Measurements from ENCODE around the gene GXYLT2.
A peak's percentile ranks its signal among the peaks of the same experiment; 100 is the strongest.
"Not testable (repeated sequence)": the region's sequence is repeated elsewhere in the genome, so short reads cannot be mapped to it uniquely, and the experiment has no call there.

The GXYLT2 gene

GRCh38 chr3:72892081-72892775 is 4.4 kb downstream of the GXYLT2 start:
- no peak for DNase-seq

DNA sequence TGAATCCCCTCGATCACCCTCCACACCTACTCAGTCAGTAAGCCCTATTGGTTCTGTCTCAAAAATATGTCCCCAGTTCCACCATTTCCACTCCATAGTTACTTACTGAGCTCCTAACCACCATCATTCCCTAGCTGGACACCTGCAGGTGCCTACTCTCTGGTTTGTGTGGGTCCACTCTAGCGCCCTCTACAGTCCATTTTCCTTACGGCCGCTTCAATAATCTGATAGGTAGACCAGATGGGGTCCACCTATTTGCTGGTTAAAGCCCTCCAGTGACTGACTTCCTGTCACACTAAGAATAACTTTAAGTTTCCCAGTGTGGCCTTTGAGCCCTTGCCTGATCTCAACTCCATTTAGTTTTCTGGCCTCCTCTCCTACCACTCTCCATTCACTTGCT is 5.0 kb downstream of the GXYLT2 start:
- no peak for DNase-seq

DNA sequence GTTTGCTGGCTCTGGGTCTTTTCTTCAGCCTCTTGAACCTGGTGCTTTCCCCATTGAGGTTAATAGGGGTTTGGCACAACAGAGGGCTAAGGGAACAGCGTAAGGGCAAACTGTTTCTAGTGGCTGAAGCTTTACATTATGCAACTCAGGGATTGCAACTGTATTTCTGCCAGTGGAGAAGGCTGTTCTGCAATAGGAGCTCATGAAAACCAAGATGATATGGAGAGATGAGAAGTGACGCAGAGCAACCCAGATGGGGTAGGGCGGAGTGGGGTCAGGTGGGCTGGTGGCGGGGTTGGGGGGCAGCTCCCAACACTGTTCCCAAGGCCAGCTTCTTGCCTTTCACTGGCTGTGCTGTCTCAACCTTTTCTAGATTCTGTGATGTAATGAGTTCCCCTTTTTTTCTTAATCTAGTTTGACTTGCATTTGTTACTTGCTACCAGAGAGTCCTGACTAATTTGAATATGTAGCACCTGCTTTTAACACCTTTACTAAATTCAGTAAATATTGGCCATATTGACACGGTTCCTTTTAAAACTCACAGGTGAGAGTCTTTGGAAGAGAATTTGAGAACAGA is 7.2 kb downstream of the GXYLT2 start:
- no peak for DNase-seq

DNA sequence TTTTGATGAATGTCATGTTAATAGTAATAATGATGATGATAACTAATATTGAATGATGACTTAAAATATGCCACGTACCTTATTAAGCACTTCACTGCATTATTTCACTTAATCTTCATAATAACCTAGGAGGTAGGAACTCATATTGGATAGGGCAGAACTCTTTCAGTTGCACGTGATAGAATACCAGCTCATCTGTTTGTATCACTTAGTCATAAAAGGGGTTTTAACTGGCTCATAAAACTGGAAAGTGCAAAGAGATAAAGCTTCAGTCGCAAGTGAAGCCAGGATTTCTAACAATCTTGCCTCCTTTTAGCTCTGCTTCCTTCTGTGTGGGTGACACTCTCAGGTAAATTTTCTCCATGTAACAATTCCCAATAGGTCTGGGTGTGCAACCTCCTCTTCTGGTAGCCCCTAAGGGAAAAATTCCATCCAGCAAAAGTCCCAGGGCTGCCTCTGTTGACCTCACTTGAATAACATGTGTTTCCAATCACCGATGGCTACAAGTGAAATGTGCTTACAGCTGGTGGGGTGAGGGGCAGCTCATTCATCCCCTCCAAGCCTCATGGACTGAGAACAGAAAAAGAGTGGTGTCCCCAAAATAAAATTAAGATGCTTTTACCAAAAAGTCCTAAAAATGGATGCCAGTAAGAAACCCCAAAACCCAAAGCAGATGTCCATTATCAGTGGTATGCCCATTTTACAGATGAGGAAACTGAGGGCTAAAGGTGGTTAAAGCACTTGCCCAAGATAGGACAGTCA is 9.3 kb downstream of the GXYLT2 start:
- DNase-seq: no peak

- no peak for DNase-seq
These were observed 9.8 kb downstream of the GXYLT2 start for GRCh38 chr3:72897758-72898007.

DNA sequence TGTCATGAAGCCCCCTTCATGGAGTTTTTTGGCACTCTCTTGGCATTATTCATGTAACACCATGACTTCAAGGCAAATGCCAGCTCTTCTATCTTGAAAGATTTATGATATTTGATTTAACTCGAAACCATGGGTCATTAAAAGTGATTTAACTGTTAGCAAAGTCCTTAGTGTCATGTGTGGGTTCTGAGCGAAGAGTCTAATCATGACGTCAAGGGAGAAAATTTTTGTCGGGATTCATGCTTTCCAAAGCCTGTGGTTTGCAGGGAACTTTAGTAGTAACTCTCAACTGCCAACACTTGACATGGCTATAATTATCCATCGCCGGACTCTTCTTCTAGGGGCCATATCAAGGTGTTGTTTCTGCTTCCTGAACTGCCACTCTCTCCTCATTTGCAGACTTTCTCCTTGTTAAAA is 11.5 kb downstream of the GXYLT2 start:
- DNase-seq: no peak

DNA sequence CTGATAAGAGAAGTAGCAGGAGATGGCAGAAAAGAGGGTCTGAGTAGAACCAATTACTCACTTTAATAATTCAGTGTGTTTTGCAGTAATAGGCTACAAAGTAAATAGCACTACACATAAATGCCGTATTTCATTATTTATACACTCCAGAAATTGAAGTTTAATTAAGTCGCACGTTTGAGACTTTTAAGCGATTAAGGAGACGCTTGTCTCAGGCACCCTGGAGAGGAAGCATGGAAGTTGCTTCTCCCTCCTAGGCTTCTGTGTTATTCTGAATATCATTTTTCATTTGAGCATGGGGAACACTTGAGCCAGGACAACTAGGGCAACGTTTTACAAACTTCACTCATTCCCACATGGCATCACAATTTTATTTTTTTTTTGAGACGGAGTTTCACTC is 12.2 kb downstream of the GXYLT2 start:
- peak; percentile 6 for DNase-seq

GRCh38 chr3:72901840-72902239 is 14.0 kb downstream of the GXYLT2 start:
- DNase-seq: no peak

GRCh38 chr3:72903004-72903403 is 15.2 kb downstream of the GXYLT2 start:
- no peak for DNase-seq

DNA sequence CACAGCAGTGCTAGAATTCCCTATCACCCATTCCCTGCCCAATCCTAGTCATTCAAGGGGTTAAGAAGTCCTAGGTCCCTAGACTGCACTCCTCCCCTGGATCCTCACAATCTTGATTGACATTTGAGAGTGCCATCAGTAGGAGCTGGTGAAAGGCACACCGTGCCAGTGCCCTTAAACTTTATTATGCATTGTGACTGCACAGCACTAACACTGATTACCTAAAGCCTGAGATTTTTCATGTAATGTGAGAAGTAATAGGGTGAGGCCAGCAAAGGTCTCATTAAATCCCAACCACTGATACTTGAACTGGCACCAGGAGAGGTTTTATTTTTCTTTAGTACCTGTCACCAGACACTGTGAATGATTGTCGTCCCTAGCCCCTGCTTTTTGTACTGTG is 16.3 kb downstream of the GXYLT2 start:
- DNase-seq: peak; percentile 30

DNA sequence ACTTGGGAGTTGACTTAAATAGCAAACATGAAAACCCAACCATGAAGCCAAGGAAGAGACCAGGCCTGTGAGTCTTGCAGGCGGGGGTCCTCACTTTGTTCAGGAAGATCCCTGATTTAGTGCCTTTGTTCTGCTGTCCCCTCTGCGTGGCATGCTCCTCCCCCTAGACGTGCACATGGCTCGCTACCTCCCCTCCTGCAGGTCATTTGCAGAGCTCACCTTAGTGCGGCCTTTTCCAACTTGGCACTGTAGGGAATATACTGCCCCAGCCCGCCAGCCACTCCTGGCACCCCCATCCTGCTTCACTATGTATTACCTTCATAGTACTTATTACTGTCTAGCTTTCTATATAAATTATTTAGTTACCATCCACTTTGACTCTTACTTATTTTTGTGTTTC is 18.3 kb downstream of the GXYLT2 start:
- DNase-seq: peak; percentile 38

DNA sequence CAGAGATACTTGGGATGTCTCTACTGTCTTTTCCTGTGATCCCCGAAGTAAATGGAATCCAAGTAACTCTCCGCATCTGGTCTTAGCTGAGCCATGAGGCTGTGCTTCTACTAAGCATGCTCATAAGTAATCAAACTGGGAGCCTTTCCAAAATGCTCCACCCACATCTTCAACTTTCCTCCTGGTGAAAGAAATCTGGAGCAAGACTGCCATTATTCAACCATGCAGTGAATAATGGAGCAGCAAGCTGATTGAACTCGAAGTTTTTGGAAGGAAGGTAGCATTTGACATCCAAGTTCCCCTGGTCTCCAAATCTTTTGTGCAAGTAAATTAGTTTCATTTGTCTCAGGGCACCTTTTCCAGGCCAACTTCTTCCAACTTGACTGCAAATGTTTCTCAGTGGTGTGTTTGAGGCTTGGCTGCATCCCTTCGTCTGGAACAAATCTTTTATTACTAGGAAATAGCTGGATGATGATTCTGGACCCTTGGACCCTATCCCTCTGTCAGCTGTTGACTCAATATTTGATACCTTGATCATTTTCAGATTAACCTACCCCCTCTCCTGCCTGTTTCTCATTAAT is 19.4 kb downstream of the GXYLT2 start:
- DNase-seq: peak; percentile 83

DNA sequence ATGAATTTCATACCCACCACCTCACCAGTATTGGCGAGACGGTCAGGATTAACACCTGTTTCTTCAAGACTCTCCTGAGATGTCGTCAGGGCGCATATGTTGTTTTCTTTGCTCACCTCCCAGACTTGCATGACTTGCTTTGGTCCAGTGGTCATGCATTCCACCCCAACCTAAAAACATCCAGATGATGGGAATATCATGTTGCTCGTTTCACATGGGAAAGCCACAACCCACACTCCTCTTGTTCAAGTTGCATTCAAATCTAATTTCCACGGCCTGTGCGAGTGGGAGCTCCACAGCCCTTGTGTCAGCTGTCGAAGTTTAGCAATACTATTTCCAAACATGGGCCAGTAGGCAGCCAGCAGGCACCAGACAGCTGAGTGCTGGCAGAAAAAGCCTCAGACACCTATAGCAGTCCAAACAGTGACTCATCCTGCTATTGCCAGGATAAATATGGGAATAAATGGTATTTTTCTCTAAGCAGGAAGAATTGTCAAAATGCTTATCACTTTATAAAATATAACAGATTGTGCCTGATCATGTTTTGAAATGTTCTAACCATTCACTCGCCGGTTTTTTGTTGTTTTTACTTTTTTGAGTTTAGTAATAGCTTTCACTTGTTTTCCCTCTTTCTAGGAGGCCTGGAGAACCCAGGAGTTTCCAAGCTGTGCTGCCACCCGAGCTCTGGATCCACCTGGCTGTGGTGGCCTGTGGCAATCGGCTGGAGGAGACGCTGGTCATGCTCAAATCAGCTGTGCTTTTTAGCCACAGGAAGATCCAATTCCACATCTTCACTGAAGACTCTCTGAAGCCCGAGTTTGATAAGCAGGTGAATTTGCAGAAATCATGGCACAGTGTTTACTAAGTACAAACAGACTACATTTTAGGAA is 20.1 kb downstream of the GXYLT2 start:
- DNase-seq: peak; percentile 79

- DNase-seq: peak; percentile 9
These were observed 21.7 kb downstream of the GXYLT2 start for GRCh38 chr3:72909591-72909990.

DNA sequence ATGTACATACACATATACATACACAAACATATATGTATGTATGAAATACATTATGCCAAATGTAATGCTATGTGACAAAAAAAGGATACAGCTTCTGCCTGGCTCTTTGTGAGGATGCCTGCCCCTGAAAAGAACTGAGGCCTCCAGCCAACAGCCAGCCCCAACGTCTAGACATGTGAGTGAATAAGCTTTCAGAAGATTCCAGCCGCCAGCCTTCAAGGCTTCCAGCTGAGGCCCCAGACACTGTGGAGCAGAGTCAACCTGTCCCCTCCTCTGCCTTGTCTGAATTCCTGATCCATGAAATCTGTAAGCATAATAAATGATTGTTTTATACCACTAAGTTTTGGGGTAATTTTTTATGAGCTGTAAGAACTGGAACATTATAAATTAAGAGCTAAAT is 24.7 kb downstream of the GXYLT2 start:
- DNase-seq: no peak

DNA sequence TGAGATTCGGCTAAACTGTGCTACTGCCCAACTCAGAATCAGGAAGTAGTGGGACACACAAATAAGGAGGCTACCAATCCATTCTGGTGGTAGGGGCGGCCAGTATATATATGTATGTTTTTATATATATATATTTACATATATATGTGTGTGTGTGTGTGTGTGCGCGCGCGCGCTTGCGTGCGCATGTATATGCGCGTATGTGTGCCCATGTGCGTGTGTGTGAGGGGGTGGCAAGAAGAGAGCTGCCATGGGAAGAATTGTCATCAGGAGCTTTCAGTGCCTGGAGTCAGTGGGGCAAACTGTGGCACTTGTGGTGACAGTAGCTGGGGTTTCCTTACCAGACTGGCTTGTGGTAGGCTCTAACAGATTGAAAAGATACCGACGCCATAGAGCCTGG is 26.5 kb downstream of the GXYLT2 start:
- DNase-seq: no peak

- no peak for DNase-seq
These were observed 28.4 kb downstream of the GXYLT2 start for GRCh38 chr3:72916250-72916649.

GRCh38 chr3:72919520-72919919 is 31.7 kb downstream of the GXYLT2 start:
- no peak for DNase-seq

GRCh38 chr3:72924055-72924454 is 36.2 kb downstream of the GXYLT2 start:
- no peak for DNase-seq

DNA sequence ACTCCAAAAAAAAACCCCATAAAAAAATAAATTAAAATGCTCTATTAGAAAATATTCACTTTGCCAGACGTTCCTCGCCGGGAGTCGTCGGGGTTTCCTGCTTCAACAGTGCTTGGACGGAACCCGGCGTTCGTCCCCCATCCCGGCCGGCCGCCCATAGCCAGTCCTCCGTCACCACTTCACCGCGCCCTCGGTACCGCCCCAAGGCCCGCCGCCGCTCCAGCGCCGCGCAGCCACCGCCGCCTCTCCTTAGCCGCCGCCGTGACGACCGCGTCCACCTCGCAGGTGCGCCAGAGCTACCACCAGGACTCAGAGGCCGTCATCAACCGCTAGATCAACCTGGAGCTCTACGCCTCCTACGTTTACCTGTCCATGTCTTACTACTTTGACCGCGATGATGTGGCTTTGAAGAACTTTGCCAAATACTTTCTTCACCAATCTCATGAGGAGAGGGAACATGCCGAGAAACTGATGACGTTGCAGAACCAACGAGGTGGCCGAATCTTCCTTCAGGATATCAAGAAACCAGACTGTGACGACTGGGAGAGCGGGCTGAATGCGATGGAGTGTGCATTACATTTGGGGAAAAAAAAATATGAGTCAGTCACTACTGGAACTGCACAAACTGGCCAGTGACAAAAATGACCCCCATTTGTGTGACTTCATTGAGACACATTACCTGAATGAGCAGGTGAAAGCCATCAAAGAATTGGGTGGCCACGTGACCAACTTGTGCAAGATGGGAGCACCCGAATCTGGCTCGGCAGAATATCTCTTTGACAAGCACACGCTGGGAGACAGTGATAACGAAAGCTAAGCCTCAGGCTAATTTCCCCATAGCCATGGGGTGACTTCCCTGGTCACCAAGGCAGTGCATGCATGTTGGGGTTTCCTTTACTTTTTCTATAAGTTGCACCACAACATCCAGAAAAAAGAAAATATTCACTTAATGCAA is 41.2 kb downstream of the GXYLT2 start:
- not testable (repeated sequence) for DNase-seq

GRCh38 chr3:72930754-72931153 is 42.9 kb downstream of the GXYLT2 start:
- no peak for DNase-seq

- no peak for DNase-seq
These were observed 44.6 kb downstream of the GXYLT2 start for GRCh38 chr3:72932416-72932815.

Data from right forelimb (tissue), 1 donor.